Panc1 (cell line): ENCODE data around the gene ASPRV1. TPM values are rescaled to one million over a fixed set of nuclear protein-coding genes. Genes with fewer than 3 reads are reported as not detected.

ENCODE experiments used
- ATAC-seq: fragments of 200-7000 bp; cut with Tn5 transposase; 2 replicates; pipeline ENCODE4 v1.9.1; 2020; ENCODE audit warnings: mild to moderate bottlenecking, moderate library complexity
- BruUV-seq: library from RNA; stranded (reverse); fragments of 400-500 nt; replicated peaks from 2 replicates; lab custom pipeline; 2021; lab: Mats Ljungman, UMichigan
- CTCF ChIA-PET: fragments of 300-600 bp; sonication (Branson Sonifier 250); formaldehyde crosslinking; loops from one replicate; lab custom pipeline; 2022; ENCODE audit warnings: antibody characterized with exemption; lab: Charles Lee
- POLR2A ChIA-PET: fragments of 300-600 bp; sonication (Branson Sonifier 250); formaldehyde crosslinking; loops from one replicate; lab custom pipeline; 2022; ENCODE audit warnings: antibody characterized with exemption; lab: Charles Lee
- DNase-seq: peaks from one replicate; pipeline ENCODE4 v3.0.0-alpha.2; 2010; ENCODE audit warnings: low read depth, low spot score
- H3K27ac ChIP-seq: 2 replicates; pipeline ENCODE4 v1.5.1; 2011; ENCODE audit warnings: mild to moderate bottlenecking, low read length, inconsistent platforms
- H3K27me3 ChIP-seq: fragments of 200-500 bp; sonication (Bioruptor generic); 2 replicates; pipeline ENCODE4 v1.6.0; 2014; ENCODE audit warnings: low read length, inconsistent platforms; ENCODE audit not compliant: control insufficient read depth, insufficient read depth
- H3K36me3 ChIP-seq: fragments of 200-500 bp; sonication (Bioruptor generic); 2 replicates; pipeline ENCODE4 v1.5.1; 2014; ENCODE audit warnings: inconsistent platforms, mild to moderate bottlenecking, low read length, moderate library complexity; ENCODE audit not compliant: control insufficient read depth, insufficient read depth
- H3K4me1 ChIP-seq: 2 replicates; pipeline ENCODE4 v1.5.1; 2011; ENCODE audit warnings: inconsistent platforms, mild to moderate bottlenecking, low read length, moderate library complexity; ENCODE audit not compliant: control insufficient read depth, insufficient read depth
- H3K4me3 ChIP-seq, 2 experiments: 2 replicates each; pipeline ENCODE4 v1.5.1; 2011 to 2012; ENCODE audit warnings: low read depth in 2 of 2, low read length in 2 of 2, mild to moderate bottlenecking in 2 of 2, inconsistent platforms in 1 of 2, moderate library complexity in 1 of 2
- H3K9me3 ChIP-seq: fragments of 200-500 bp; sonication (Bioruptor generic); 2 replicates; pipeline ENCODE4 v1.5.1; 2014; ENCODE audit warnings: low read depth, mild to moderate bottlenecking, inconsistent platforms, low read length, moderate library complexity; ENCODE audit not compliant: control insufficient read depth, insufficient read depth
- POLR2AphosphoS5 ChIP-seq: IDR thresholded peaks from 2 replicates; pipeline ENCODE4 v1.6.1; 2012; ENCODE audit warnings: mild to moderate bottlenecking, low read depth, low read length, moderate library complexity
- SIN3A ChIP-seq: IDR thresholded peaks from 2 replicates; pipeline ENCODE4 v1.6.1; 2012; ENCODE audit warnings: low read depth, mild to moderate bottlenecking, low read length, moderate library complexity, borderline replicate concordance; ENCODE audit not compliant: insufficient read depth
- TCF7L2 ChIP-seq: IDR thresholded peaks from 2 replicates; pipeline ENCODE4 v1.6.1; 2011; ENCODE audit warnings: mild to moderate bottlenecking, low read depth, low read length, inconsistent platforms
- in situ Hi-C: cut with HindIII; loops from 2 replicates; pipeline ENCODE4 v1.10.0; 2016; ENCODE audit warnings: low sequenced_read_pairs, low pct_unique_long_range_greater_than_20kb
- intact Hi-C: fragments of 100-400 bp; cut with micrococcal nuclease; formaldehyde crosslinking; loops from one replicate; pipeline ENCODE4 v1.10.0; 2022; ENCODE audit not compliant: unreplicated experiment
- total RNA-seq: library from RNA; stranded (reverse); gene quantifications from one replicate; pipeline ENCODE4 v1.2.1, GENCODE V29; 2021; ENCODE audit not compliant: unreplicated experiment
- TF ChIP-seq, protein P1 (sequence below), 2 experiments: IDR thresholded peaks; 2 replicates each; pipeline ENCODE4 v1.6.1; 2011 to 2012; ENCODE audit warnings: low read depth in 2 of 2, control low read depth in 1 of 2, low read length in 1 of 2, mild to moderate bottlenecking in 1 of 2, moderate library complexity in 1 of 2; ENCODE audit not compliant: insufficient read depth in 1 of 2
- TF ChIP-seq, protein P2 (sequence below): fragments of 450-650 bp; IDR thresholded peaks from 2 replicates; pipeline ENCODE4 v1.5.1; 2017; ENCODE audit warnings: mild to moderate bottlenecking

The ASPRV1 gene
- total RNA-seq, 1 experiment from 2014 or later, result 0.21 TPM

GRCh38 chr2:69958480-69958879 lies 3.0 kb downstream of the ASPRV1 start:
- Histone ChIP-seq H3K27ac (no peak overlapping the region), H3K4me1 (no peaks in the 10 kb centered on the region; the same call in 1 of the 2 replicates), H3K4me3 (no peak overlapping the region), H3K36me3 (no peaks in the 10 kb centered on the region), H3K27me3 (no peaks in the 10 kb centered on the region), H3K9me3 (no peaks in the 10 kb centered on the region)
- TF ChIP-seq POLR2AphosphoS5 (no peak), TCF7L2 (no peak), SIN3A (no peak)
- TF ChIP-seq, protein P1, sequence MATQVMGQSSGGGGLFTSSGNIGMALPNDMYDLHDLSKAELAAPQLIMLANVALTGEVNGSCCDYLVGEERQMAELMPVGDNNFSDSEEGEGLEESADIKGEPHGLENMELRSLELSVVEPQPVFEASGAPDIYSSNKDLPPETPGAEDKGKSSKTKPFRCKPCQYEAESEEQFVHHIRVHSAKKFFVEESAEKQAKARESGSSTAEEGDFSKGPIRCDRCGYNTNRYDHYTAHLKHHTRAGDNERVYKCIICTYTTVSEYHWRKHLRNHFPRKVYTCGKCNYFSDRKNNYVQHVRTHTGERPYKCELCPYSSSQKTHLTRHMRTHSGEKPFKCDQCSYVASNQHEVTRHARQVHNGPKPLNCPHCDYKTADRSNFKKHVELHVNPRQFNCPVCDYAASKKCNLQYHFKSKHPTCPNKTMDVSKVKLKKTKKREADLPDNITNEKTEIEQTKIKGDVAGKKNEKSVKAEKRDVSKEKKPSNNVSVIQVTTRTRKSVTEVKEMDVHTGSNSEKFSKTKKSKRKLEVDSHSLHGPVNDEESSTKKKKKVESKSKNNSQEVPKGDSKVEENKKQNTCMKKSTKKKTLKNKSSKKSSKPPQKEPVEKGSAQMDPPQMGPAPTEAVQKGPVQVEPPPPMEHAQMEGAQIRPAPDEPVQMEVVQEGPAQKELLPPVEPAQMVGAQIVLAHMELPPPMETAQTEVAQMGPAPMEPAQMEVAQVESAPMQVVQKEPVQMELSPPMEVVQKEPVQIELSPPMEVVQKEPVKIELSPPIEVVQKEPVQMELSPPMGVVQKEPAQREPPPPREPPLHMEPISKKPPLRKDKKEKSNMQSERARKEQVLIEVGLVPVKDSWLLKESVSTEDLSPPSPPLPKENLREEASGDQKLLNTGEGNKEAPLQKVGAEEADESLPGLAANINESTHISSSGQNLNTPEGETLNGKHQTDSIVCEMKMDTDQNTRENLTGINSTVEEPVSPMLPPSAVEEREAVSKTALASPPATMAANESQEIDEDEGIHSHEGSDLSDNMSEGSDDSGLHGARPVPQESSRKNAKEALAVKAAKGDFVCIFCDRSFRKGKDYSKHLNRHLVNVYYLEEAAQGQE (IDR thresholded peaks at IDR 0.05; ENCODE audit: insufficient read depth in 1 of 2, low read depth in 2 of 2, low read length in 1 of 2), result no peak
- TF ChIP-seq, protein P2, sequence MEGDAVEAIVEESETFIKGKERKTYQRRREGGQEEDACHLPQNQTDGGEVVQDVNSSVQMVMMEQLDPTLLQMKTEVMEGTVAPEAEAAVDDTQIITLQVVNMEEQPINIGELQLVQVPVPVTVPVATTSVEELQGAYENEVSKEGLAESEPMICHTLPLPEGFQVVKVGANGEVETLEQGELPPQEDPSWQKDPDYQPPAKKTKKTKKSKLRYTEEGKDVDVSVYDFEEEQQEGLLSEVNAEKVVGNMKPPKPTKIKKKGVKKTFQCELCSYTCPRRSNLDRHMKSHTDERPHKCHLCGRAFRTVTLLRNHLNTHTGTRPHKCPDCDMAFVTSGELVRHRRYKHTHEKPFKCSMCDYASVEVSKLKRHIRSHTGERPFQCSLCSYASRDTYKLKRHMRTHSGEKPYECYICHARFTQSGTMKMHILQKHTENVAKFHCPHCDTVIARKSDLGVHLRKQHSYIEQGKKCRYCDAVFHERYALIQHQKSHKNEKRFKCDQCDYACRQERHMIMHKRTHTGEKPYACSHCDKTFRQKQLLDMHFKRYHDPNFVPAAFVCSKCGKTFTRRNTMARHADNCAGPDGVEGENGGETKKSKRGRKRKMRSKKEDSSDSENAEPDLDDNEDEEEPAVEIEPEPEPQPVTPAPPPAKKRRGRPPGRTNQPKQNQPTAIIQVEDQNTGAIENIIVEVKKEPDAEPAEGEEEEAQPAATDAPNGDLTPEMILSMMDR, result no peak
- CTCF ChIA-PET, result no interaction called here
- POLR2A ChIA-PET, result no interaction called here
- DNase-seq, result no peak
- BruUV-seq, result no TSS peak
- no peak for ATAC-seq
- in situ Hi-C loops, result no loop called here
- intact Hi-C loops, result no loop called here

DNA sequence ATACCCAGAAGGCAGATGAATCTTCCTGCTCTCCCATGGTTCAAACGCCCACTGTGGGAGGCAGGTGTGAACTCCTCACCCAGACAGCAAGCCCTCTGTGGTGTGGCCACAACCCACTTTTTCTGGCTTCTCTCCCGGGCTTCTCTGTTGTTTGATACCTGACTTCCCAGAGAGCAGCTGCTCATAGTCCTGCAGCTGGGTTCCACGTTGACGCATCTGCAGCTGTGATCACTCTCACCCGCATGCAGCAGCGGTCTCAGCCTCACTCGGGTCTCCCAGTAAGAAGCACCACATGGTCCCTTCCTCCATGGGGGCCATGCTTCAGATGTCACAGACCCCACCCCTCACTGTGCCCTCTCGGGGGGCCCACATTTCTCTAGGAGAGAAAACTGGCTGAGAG lies 3.5 kb downstream of the ASPRV1 start:
- Histone ChIP-seq H3K36me3 (no peaks in the 10 kb centered on the region), H3K4me1 (no peaks in the 10 kb centered on the region; the same call in 1 of the 2 replicates), H3K27ac (no peak overlapping the region), H3K9me3 (no peaks in the 10 kb centered on the region), H3K27me3 (no peaks in the 10 kb centered on the region), H3K4me3 (no peak overlapping the region)
- ChIA-PET CTCF (no interaction called here), POLR2A (no interaction called here)
- TF ChIP-seq, protein P2, result no peak
- intact Hi-C loops, result no loop called here
- in situ Hi-C loops, result no loop called here
- no TSS peak for BruUV-seq
- ATAC-seq (no peak), DNase-seq (no peak)
